Uterus (tissue), 4 donors: Measurements from ENCODE around the gene PDE4D. TPM values are rescaled to one million over a fixed set of nuclear protein-coding genes. Genes with fewer than 3 reads are reported as not detected.

Experiments
- DNase-seq, 2 donors: peaks; one replicate each; pipeline ENCODE4 v3.0.0-alpha.2; 2019 to 2020
- H3K27ac ChIP-seq, 2 donors: fragments of 200-600 bp; sonication (generic); 1 replicate in 1 of 2; 2 replicates in 1 of 2; pipeline ENCODE4 v1.5.1; 2016 to 2018
- H3K27me3 ChIP-seq, 2 donors: fragments of 200-600 bp; sonication (generic); one replicate each; pipeline ENCODE4 v1.5.1; 2018 to 2019; ENCODE audit warnings: control low read depth in 1 of 2
- H3K36me3 ChIP-seq, 2 donors: fragments of 200-600 bp; sonication (generic); one replicate each; pipeline ENCODE4 v1.5.1; 2019; ENCODE audit warnings: control low read depth in 1 of 2
- H3K4me1 ChIP-seq, 2 donors: fragments of 200-600 bp; sonication (generic); one replicate each; pipeline ENCODE4 v1.5.1; 2018 to 2019; ENCODE audit warnings: control low read depth in 1 of 2
- H3K4me3 ChIP-seq, 2 donors: fragments of 200-600 bp; sonication (generic); 1 replicate in 1 of 2; 2 replicates in 1 of 2; pipeline ENCODE4 v1.5.1; 2018 to 2019; ENCODE audit warnings: mild to moderate bottlenecking in 1 of 2
- H3K9me3 ChIP-seq, 2 donors: fragments of 200-600 bp; sonication (generic); one replicate each; pipeline ENCODE4 v1.5.1; 2019; ENCODE audit warnings: control low read depth in 1 of 2
- POLR2A ChIP-seq, 2 donors: fragments of 450-650 bp; IDR thresholded peaks; one replicate each; pipeline ENCODE4 v1.6.1; 2016; ENCODE audit warnings: antibody characterized with exemption in 2 of 2, mild to moderate bottlenecking in 1 of 2, moderate library complexity in 1 of 2
- intact Hi-C: fragments of 100-400 bp; cut with DNase I; formaldehyde crosslinking; loops from one replicate; pipeline ENCODE4 v1.15.1; 2023; ENCODE audit warnings: low total_unique reads
- total RNA-seq, 4 donors: library from RNA; depleted of rRNA in 3 of 4; stranded (reverse); fragments of >200 nt in 3 of 4; gene quantifications; one replicate each; pipeline versions ENCODE4 v1.1.0 to v1.2.4, GENCODE V29; 2014 to 2023
- TF ChIP-seq, protein P1 (sequence below), 4 experiments: fragments of 200-600 bp in 2 of 4; fragments of 450-650 bp in 2 of 4; sonication (generic) in 2 of 4; IDR thresholded peaks; one replicate each; pipeline ENCODE4 v1.5.1; 2016 to 2019; ENCODE audit warnings: antibody characterized with exemption in 4 of 4, mild to moderate bottlenecking in 2 of 4, moderate library complexity in 1 of 4
- donor health status: DM: yes; HTN: yes; CAD: no.

PDE4D gene
- total RNA-seq, 4 donors from 2014 or later, result 27.1 to 77.0 (median 45.8) TPM

DNA sequence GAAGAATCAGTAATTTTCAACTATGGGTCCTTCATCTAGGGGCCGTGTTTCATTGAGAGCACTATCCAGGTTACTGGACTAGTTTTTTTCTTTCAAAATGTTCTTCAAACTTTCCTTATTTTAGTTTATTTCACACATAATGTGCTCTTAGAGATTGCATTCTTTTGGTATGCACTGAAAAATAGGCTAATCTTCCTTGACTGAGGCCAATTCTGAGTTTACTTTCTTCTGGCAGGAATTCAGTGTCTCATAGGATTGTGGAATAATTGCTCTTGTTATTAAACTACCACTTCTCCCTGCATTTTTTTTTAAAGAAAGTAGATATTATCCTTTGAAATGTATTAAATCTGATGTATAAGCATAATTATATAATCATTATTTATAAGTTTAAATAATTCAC, 686.1 kb downstream of the PDE4D start:
- no peaks in the 10 kb centered on the region for H3K4me1 ChIP-seq
- H3K4me3 ChIP-seq, result no peak overlapping the region
- H3K9me3 ChIP-seq, result no peaks in the 10 kb centered on the region
- intact Hi-C loops, result no loop called here
- no peak for TF ChIP-seq POLR2A (IDR thresholded peaks at IDR 0.05)
- TF ChIP-seq, protein P1, sequence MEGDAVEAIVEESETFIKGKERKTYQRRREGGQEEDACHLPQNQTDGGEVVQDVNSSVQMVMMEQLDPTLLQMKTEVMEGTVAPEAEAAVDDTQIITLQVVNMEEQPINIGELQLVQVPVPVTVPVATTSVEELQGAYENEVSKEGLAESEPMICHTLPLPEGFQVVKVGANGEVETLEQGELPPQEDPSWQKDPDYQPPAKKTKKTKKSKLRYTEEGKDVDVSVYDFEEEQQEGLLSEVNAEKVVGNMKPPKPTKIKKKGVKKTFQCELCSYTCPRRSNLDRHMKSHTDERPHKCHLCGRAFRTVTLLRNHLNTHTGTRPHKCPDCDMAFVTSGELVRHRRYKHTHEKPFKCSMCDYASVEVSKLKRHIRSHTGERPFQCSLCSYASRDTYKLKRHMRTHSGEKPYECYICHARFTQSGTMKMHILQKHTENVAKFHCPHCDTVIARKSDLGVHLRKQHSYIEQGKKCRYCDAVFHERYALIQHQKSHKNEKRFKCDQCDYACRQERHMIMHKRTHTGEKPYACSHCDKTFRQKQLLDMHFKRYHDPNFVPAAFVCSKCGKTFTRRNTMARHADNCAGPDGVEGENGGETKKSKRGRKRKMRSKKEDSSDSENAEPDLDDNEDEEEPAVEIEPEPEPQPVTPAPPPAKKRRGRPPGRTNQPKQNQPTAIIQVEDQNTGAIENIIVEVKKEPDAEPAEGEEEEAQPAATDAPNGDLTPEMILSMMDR (IDR thresholded peaks at IDR 0.05), result no peak
- no peaks in the 10 kb centered on the region for H3K36me3 ChIP-seq
- no peaks in the 10 kb centered on the region for H3K27me3 ChIP-seq
- DNase-seq, result no peak
- H3K27ac ChIP-seq, result peak overlapping the region; percentile 48 to 56

DNA sequence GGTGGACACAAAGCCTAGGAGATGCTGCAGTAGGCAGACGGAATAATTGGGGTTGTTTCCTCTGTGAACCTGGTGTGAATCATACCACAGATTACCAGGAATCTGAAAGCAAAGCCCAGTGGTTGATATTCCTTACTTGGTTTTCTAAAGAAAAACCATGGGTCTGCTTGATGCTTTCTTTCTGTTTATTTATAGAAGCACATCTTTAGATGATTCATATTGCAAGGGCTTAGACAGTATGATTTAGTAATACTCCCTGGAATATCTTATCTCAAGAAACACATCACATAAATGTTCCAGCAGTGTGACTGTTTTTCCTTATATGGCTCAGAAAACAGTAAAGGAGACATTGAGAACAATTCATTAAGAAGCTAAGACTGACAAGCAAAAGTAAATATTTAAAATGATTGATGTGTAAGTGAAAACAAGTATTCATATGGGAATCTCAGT, 687.4 kb downstream of the PDE4D start:
- Histone ChIP-seq H3K27me3 (no peaks in the 10 kb centered on the region), H3K4me1 (no peaks in the 10 kb centered on the region), H3K36me3 (no peaks in the 10 kb centered on the region), H3K27ac (peak overlapping the region; percentile 64 to 76), H3K4me3 (no peak overlapping the region), H3K9me3 (no peaks in the 10 kb centered on the region)
- DNase-seq, result no peak
- intact Hi-C loops, result no loop called here
- TF ChIP-seq, protein P1 (IDR thresholded peaks at IDR 0.05), result no peak
- TF ChIP-seq POLR2A (IDR thresholded peaks at IDR 0.05), result no peak

DNA sequence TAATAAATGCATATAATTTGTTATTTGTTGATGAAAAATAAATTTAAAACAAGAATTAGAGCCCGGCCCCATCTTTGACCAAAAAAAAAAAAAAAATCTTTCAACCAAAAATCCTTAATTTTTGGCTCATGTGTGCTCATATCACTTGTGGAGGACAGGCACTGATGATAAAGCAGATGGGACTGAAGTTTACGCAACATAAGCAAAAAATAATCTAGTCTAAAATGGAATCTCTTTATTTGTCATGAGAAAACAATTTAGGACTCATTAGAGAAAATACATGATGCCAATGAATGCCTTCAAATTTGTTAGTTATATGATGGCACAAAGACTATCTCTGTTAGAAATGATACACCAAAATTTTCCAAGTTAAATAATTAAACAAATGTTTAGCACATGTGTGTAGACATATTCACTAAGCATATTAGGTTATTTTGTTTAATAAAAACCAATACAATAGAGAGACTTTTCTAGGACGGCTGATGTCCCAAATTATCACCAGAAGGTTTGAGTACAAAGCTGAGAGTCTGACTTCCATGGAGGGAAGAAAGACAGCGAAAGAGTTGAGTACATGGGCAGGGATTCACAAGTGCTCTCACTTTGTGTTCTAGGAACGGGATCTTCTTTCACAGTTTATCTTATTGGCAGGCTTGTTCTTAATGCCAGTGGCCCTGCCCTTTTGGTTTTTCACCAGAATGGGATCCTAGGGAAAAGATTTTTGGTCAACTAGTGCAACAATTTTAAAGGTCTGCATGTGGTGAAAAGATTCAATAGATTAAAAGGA, 689.2 kb downstream of the PDE4D start:
- Histone ChIP-seq H3K9me3 (no peaks in the 10 kb centered on the region), H3K4me1 (no peaks in the 10 kb centered on the region), H3K4me3 (no peak overlapping the region), H3K27ac (peak overlapping the region; percentile 64 to 76), H3K27me3 (no peaks in the 10 kb centered on the region), H3K36me3 (no peaks in the 10 kb centered on the region)
- DNase-seq, result no peak
- intact Hi-C loops, result no loop called here
- TF ChIP-seq POLR2A (IDR thresholded peaks at IDR 0.05), result no peak
- TF ChIP-seq, protein P1 (IDR thresholded peaks at IDR 0.05), result no peak

DNA sequence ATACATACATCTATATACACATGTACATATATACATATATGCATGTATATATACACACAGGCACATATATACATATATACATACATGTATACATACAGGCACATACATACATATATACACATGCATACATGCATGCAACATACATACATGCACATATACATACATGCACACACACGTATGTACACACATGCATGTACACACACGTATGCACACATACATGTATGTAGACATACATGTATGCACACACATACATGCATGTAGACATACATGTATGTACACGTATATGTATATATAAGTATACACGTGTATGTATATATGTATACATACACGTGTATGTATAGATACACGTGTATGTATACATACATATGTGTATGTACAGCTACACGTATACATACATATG, 693.7 kb downstream of the PDE4D start:
- intact Hi-C loops, result no loop called here
- H3K4me1 ChIP-seq, result no peaks in the 10 kb centered on the region

DNA sequence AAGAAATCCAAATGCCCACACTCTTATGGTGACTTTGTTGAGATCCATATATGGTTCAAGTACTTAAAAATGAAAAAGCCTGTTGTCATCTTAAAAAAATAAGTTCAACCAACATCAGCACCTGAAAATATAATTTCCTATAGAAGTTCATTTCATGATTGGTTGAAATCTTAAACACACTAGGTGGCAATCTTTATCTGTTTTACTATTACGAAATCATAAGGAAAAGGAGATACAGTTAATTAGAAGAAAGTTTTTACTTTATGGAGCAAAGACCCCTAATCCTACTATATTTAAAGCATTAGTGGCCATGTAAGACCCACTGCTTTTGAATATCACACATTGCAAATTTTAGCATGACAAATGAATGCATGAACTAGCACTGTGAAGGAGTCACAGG, 694.7 kb downstream of the PDE4D start:
- no peaks in the 10 kb centered on the region for H3K27me3 ChIP-seq
- no peaks in the 10 kb centered on the region for H3K36me3 ChIP-seq
- no peaks in the 10 kb centered on the region for H3K4me1 ChIP-seq
- no peak overlapping the region for H3K4me3 ChIP-seq
- H3K27ac ChIP-seq, result no peak overlapping the region
- TF ChIP-seq, protein P1 (IDR thresholded peaks at IDR 0.05), result no peak
- no peak for TF ChIP-seq POLR2A (IDR thresholded peaks at IDR 0.05)
- intact Hi-C loops, result no loop called here
- no peaks in the 10 kb centered on the region for H3K9me3 ChIP-seq
- DNase-seq, result no peak

More for the DNA sequence above, 693.7 kb downstream of the PDE4D start:
- Histone ChIP-seq H3K9me3 (no peaks in the 10 kb centered on the region), H3K27ac (no peak overlapping the region), H3K27me3 (no peaks in the 10 kb centered on the region), H3K36me3 (no peaks in the 10 kb centered on the region), H3K4me3 (no peak overlapping the region)
- no peak for TF ChIP-seq POLR2A (IDR thresholded peaks at IDR 0.05)
- TF ChIP-seq, protein P1 (IDR thresholded peaks at IDR 0.05), result no peak
- no peak for DNase-seq
